HS-5 (cell line): Measurements from ENCODE around the gene FAM32A.
"Not testable (repeated sequence)": the region's sequence is repeated elsewhere in the genome, so short reads cannot be mapped to it uniquely, and the experiment has no call there.

Experiments
- DNase-seq: peaks from one replicate; pipeline ENCODE4 v3.0.0-alpha.2; 2012; ENCODE audit warnings: low read depth

The FAM32A gene

GRCh38 chr19:16164222-16164890 lies 20.9 kb upstream of the FAM32A start:
- no peak for DNase-seq

GRCh38 chr19:16166417-16166816 lies 18.8 kb upstream of the FAM32A start:
- no peak for DNase-seq

- DNase-seq, result no peak
Observed at GRCh38 chr19:16167055-16167454, 18.2 kb upstream of the FAM32A start.

- DNase-seq, result no peak
Observed at GRCh38 chr19:16168465-16169081, 16.6 kb upstream of the FAM32A start.

GRCh38 chr19:16170134-16170533 lies 15.1 kb upstream of the FAM32A start:
- no peak for DNase-seq

- no peak for DNase-seq
Observed at GRCh38 chr19:16175954-16176353, 9.3 kb upstream of the FAM32A start.

GRCh38 chr19:16178866-16179265 lies 6.3 kb upstream of the FAM32A start:
- DNase-seq, result not testable (repeated sequence)

GRCh38 chr19:16180611-16181010 lies 4.6 kb upstream of the FAM32A start:
- DNase-seq, result peak; percentile 52

- DNase-seq, result no peak
Observed at GRCh38 chr19:16184665-16185122, 516 bp upstream of the FAM32A start.

- DNase-seq, result no peak
Observed at GRCh38 chr19:16185768-16186123, 536 bp downstream of the FAM32A start.

- DNase-seq, result no peak
Observed at GRCh38 chr19:16188521-16188920, 3.3 kb downstream of the FAM32A start.

GRCh38 chr19:16190198-16190597 lies 5.0 kb downstream of the FAM32A start:
- no peak for DNase-seq

- no peak for DNase-seq
Observed at GRCh38 chr19:16190736-16191135, 5.5 kb downstream of the FAM32A start.

GRCh38 chr19:16191216-16191908 lies 6.2 kb downstream of the FAM32A start:
- no peak for DNase-seq

- no peak for DNase-seq
Observed at GRCh38 chr19:16193466-16193865, 8.3 kb downstream of the FAM32A start.

- peak; percentile 91 for DNase-seq
Observed at GRCh38 chr19:16197188-16197621, 12.0 kb downstream of the FAM32A start.

GRCh38 chr19:16197622-16198369 lies 12.6 kb downstream of the FAM32A start, which contains the start of gene AP1M1:
AP1M1 (plus strand) TSS chr19:16197911; CDS start chr19:16198027, 116 bp downstream.
- DNase-seq, result peak; percentile 88

- DNase-seq, result no peak
Observed at GRCh38 chr19:16198370-16198651, 13.1 kb downstream of the FAM32A start.

GRCh38 chr19:16199275-16199932 lies 14.2 kb downstream of the FAM32A start:
- DNase-seq, result no peak

- no peak for DNase-seq
Observed at GRCh38 chr19:16200038-16201010, 15.1 kb downstream of the FAM32A start.

GRCh38 chr19:16201011-16201391 lies 15.8 kb downstream of the FAM32A start:
- no peak for DNase-seq
